ENCODE data around the gene ZC3H7B.

DNA sequence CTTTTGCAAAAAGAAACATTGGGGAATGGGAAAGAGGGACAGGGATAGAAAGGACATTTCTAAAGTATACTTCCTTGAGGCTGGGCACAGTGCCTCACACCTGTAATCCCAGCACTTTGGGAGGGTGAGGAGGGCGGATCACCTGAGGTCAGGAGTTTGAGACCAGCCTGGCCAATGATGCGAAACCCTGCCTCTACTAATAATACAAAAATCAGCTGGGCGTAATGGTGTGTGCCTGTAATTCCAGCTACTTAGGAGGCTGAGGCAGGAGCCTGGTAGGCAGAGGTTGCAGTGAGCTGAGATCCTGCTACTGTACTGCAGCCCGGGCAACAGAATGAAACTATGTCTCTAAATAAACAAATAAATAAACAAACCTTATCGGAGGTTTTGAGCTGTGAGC, 64.1 kb downstream of the ZC3H7B start:
- TF ChIP-seq POLR2A (IDR thresholded peaks at IDR 0.05; ENCODE audit: low read depth, low read length) (no peak), POLR2AphosphoS5 (IDR thresholded peaks at IDR 0.05; ENCODE audit: low read depth, low read length) (no peak), SPI1 (IDR thresholded peaks at IDR 0.05; ENCODE audit: low read depth, low read length) (no peak), POU2F2 (IDR thresholded peaks at IDR 0.05; ENCODE audit: low read depth, low read length) (no peak)
